Activated T-cell treated with anti-CD3 and anti-CD28 coated beads, Interleukin-2, amount 50 U/mL, for 4 hours (primary cell): ENCODE data around the gene CUL1. TPM values are rescaled to one million over a fixed set of nuclear protein-coding genes. Genes with fewer than 3 reads are reported as not detected.

Experiments
- ATAC-seq, 2 donors: fragments of 200-7000 bp; cut with Tn5 transposase; one replicate each; pipeline ENCODE4 v1.10.0; 2021
- DNase-seq: peaks from one replicate; pipeline ENCODE4 v3.0.0-alpha.2; 2020
- H3K27me3 Mint-ChIP-seq: one replicate; pipeline ENCODE4 v1.8.0; 2021; ENCODE audit warnings: low read depth, mixed read lengths
- H3K36me3 Mint-ChIP-seq: one replicate; pipeline ENCODE4 v1.8.0; 2022; ENCODE audit warnings: mixed read lengths; ENCODE audit not compliant: insufficient read depth
- H3K4me1 Mint-ChIP-seq: one replicate; pipeline ENCODE4 v1.8.0; 2021; ENCODE audit warnings: low read depth, mixed read lengths
- H3K4me3 Mint-ChIP-seq: one replicate; pipeline ENCODE4 v1.8.0; 2021; ENCODE audit warnings: mild to moderate bottlenecking, moderate library complexity, mixed read lengths
- H3K9me3 Mint-ChIP-seq: one replicate; pipeline ENCODE4 v1.8.0; 2021; ENCODE audit warnings: mixed read lengths
- total RNA-seq, 3 donors: library from RNA; stranded (reverse); gene quantifications; one replicate each; pipeline ENCODE4 v1.2.1, GENCODE V29; 2021

The CUL1 gene
- total RNA-seq, 3 donors from 2014 or later, result 75.2 to 83.7 (median 75.4) TPM

- Mint-ChIP-seq H3K27me3 (no peaks in the 10 kb centered on the region), H3K4me1 (peaks cover 2% of the 10 kb centered on the region), H3K9me3 (no peaks in the 10 kb centered on the region), H3K36me3 (peaks cover 51% of the 10 kb centered on the region), H3K4me3 (no peak overlapping the region)
- DNase-seq (no peak), ATAC-seq (no peak)
Observed at GRCh38 chr7:148783801-148784527, 85.3 kb downstream of the CUL1 start.

DNA sequence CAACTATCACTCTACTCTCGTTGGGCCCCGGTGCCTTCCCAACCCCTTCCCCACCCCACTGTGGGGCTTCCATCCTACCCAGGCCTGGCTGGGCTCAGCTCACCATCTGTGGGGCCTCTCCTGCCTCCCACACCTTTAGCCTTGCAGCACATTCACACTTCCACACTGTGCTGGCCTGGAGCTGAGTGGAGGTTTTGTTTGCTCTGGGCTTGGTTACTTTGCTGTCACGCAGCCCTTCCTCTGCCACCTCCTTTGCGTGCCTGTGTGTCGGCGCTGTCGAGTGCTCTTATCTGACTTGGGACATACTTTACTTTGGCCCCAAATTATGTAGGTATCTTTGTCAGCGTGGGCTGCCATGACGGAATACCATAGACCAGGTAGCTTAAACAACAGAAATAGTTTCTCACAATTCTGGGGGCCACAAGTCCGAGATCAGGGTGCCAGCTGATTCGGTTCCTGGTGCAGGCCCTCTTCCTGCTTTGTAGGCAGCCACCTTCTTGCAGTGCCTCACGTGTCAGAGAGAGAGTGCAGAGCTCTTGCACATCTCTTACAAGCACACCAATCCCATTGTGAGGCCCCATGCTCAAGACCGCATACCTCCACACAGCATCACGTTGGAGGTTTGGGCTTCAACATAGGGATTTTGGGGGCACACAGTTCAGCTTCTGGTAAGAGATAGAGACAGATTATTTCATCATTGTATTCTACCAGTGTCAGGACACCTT is 89.0 kb downstream of the CUL1 start:
- Mint-ChIP-seq H3K27me3 (no peaks in the 10 kb centered on the region), H3K4me1 (no peaks in the 10 kb centered on the region), H3K4me3 (no peak overlapping the region), H3K36me3 (peaks cover 58% of the 10 kb centered on the region), H3K9me3 (no peaks in the 10 kb centered on the region)
- no peak for DNase-seq
- no peak for ATAC-seq

DNA sequence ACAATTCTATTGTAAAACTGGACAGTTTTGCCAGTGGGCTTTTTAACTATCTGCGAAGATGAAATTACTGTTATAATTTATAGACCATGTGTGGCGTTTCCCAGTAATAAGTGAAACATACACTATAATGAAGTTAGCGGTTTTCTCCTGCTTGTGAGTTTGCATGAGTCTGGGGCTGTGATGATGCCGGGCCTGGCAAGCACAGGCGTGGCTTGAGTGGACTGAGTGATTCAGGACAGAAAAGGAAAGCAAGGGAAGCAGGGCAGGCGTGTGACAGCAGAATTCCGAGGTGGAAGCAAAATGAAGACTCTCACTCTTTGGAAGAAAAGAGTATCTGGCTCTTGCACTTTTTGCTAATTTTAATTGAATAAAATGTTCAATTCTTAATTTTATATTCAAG is 90.5 kb downstream of the CUL1 start:
- no peak overlapping the region for H3K4me3 Mint-ChIP-seq
- DNase-seq, result no peak
- H3K9me3 Mint-ChIP-seq, result no peaks in the 10 kb centered on the region
- peaks cover 55% of the 10 kb centered on the region for H3K36me3 Mint-ChIP-seq
- H3K4me1 Mint-ChIP-seq, result no peaks in the 10 kb centered on the region
- H3K27me3 Mint-ChIP-seq, result no peaks in the 10 kb centered on the region
- ATAC-seq, result no peak

- Mint-ChIP-seq H3K36me3 (peaks cover 57% of the 10 kb centered on the region), H3K4me3 (no peak overlapping the region), H3K27me3 (no peaks in the 10 kb centered on the region), H3K4me1 (no peaks in the 10 kb centered on the region), H3K9me3 (no peaks in the 10 kb centered on the region)
- ATAC-seq, result no peak
- DNase-seq, result no peak
Observed at GRCh38 chr7:148790131-148790726, 91.5 kb downstream of the CUL1 start.

- Mint-ChIP-seq H3K27me3 (no peaks in the 10 kb centered on the region), H3K36me3 (peaks cover 54% of the 10 kb centered on the region), H3K4me1 (no peaks in the 10 kb centered on the region), H3K9me3 (no peaks in the 10 kb centered on the region), H3K4me3 (no peak overlapping the region)
- DNase-seq (no peak), ATAC-seq (no peak)
Observed at GRCh38 chr7:148790850-148791249, 92.1 kb downstream of the CUL1 start.

DNA sequence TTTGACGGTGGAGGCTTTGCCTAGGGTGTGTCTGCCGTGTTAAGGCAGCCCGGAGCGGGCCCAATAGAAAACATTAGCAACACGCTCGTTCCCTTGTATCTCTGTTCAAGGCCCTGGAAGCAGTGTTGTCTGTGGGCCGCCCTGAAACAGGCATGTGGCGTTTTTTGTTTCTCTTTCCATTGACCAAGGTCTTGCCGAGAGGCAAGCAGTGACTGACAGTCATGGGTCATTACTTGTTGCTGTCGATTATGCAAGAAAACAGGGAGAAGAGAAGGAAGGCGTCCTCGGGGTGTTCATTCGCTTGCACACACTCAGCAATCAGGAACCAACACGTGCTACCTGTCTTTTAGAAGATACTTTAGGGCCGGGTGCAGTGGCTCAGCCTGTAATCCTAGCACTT is 92.8 kb downstream of the CUL1 start:
- DNase-seq (no peak), ATAC-seq (no peak)
- H3K4me3 Mint-ChIP-seq, result no peak overlapping the region
- H3K9me3 Mint-ChIP-seq, result no peaks in the 10 kb centered on the region
- no peaks in the 10 kb centered on the region for H3K27me3 Mint-ChIP-seq
- no peaks in the 10 kb centered on the region for H3K4me1 Mint-ChIP-seq
- H3K36me3 Mint-ChIP-seq, result peaks cover 57% of the 10 kb centered on the region

DNA sequence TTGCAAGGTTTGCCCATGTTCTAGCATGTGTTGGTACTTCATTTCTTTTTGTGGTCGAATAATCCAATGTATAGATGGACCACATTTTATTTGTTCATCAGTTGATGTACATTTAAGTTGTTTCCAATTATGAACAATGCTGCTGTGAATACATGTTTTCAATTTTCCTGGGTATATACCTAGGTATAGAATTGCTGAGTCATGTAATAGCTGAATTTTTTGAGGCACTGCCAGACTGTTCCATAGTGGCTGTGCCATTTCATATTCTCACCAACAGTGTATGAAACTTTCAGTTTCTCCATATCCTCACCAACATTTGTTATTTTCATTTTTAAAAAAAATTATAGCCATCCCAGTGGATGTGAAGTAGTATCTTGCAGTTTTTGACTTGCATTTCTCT is 94.9 kb downstream of the CUL1 start:
- H3K27me3 Mint-ChIP-seq, result no peaks in the 10 kb centered on the region
- no peak for DNase-seq
- no peak for ATAC-seq
- H3K4me3 Mint-ChIP-seq, result no peak overlapping the region
- peaks cover 47% of the 10 kb centered on the region for H3K36me3 Mint-ChIP-seq
- H3K4me1 Mint-ChIP-seq, result no peaks in the 10 kb centered on the region
- no peaks in the 10 kb centered on the region for H3K9me3 Mint-ChIP-seq

GRCh38 chr7:148794476-148794875 is 95.8 kb downstream of the CUL1 start:
- Mint-ChIP-seq H3K36me3 (peaks cover 46% of the 10 kb centered on the region), H3K9me3 (no peaks in the 10 kb centered on the region), H3K27me3 (no peaks in the 10 kb centered on the region)

DNA sequence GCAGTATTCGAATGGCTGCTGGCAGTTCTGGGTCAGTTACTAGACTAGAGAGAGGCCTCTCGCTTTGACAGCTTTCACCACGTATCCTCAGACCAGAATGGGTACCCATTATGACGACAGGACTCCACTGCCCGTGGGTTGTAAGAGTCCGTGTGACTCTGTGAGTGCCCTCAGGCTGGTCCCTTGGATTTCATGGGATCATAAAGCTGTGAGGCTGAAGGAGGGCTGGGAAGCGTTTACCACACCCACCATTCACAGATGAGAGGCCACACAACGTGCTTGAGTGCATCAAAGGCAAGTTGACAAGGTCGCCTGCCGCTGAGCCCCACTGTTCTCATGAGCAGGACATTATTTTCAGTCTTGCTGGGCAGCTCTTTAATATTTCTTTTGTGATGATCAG is 98.1 kb downstream of the CUL1 start:
- Mint-ChIP-seq H3K4me3 (no peak overlapping the region), H3K27me3 (no peaks in the 10 kb centered on the region), H3K36me3 (peaks cover 47% of the 10 kb centered on the region), H3K9me3 (no peaks in the 10 kb centered on the region), H3K4me1 (no peaks in the 10 kb centered on the region)
- no peak for ATAC-seq
- DNase-seq, result no peak

More at GRCh38 chr7:148794476-148794875, 95.8 kb downstream of the CUL1 start:
- Mint-ChIP-seq H3K4me3 (no peak overlapping the region), H3K4me1 (no peaks in the 10 kb centered on the region)
- no peak for DNase-seq
- ATAC-seq, result no peak

- H3K36me3 Mint-ChIP-seq, result peaks cover 38% of the 10 kb centered on the region
- H3K4me1 Mint-ChIP-seq, result no peaks in the 10 kb centered on the region
- ATAC-seq, result no peak
- no peaks in the 10 kb centered on the region for H3K9me3 Mint-ChIP-seq
- no peaks in the 10 kb centered on the region for H3K27me3 Mint-ChIP-seq
- DNase-seq, result no peak
- H3K4me3 Mint-ChIP-seq, result no peak overlapping the region
Observed at GRCh38 chr7:148799893-148800555, 101.3 kb downstream of the CUL1 start.

GRCh38 chr7:148800677-148801076 is 102.0 kb downstream of the CUL1 start:
- Mint-ChIP-seq H3K4me3 (no peak overlapping the region), H3K27me3 (no peaks in the 10 kb centered on the region), H3K4me1 (no peaks in the 10 kb centered on the region), H3K36me3 (peaks cover 40% of the 10 kb centered on the region), H3K9me3 (no peaks in the 10 kb centered on the region)
- DNase-seq (no peak), ATAC-seq (no peak)

DNA sequence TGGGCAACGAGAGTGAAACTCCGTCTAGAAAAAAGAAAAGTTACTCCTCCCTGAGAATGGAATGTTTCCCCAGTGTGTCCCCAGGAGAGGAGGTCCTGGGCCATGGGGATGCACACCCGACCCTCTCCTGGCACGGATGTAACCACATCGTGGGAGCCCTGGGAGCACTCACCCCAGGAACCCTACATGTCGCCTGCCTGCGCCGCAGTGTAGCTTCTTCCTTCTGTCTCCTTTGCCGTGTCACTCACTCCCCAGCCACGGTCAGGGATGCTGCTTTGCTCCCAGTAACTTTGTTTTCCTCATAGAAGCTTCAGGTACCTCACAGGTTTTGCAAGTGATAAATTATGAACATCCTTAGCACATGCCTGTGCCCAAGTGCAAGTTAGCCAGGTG is 103.4 kb downstream of the CUL1 start:
- Mint-ChIP-seq H3K4me3 (no peak overlapping the region), H3K36me3 (peaks cover 42% of the 10 kb centered on the region), H3K27me3 (no peaks in the 10 kb centered on the region), H3K4me1 (no peaks in the 10 kb centered on the region), H3K9me3 (no peaks in the 10 kb centered on the region)
- DNase-seq (no peak), ATAC-seq (no peak)

DNA sequence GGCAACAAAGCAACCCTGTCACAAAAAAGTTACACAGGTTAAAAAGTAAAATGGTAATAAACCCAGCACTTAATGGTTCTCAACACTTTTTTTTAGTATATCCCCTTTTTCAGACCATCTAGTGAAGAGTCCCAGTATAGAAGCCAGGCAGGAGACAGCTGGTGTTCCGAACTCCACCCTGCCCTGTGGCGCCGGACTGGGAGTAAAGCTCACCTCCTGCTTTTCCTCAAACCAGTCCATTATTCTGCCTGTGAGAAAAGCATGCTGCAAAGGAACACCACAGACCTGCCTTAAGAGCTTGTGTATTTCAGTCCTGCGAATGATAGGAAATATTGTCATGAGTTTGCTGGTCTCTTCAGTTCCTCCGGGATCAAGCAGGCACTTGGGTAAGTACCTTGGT is 104.4 kb downstream of the CUL1 start:
- no peak overlapping the region for H3K4me3 Mint-ChIP-seq
- H3K9me3 Mint-ChIP-seq, result no peaks in the 10 kb centered on the region
- ATAC-seq (no peak), DNase-seq (no peak)
- no peaks in the 10 kb centered on the region for H3K4me1 Mint-ChIP-seq
- peaks cover 46% of the 10 kb centered on the region for H3K36me3 Mint-ChIP-seq
- no peaks in the 10 kb centered on the region for H3K27me3 Mint-ChIP-seq

- H3K9me3 Mint-ChIP-seq, result no peaks in the 10 kb centered on the region
- H3K4me1 Mint-ChIP-seq, result no peaks in the 10 kb centered on the region
- no peaks in the 10 kb centered on the region for H3K27me3 Mint-ChIP-seq
- DNase-seq (no peak), ATAC-seq (no peak)
- no peak overlapping the region for H3K4me3 Mint-ChIP-seq
- H3K36me3 Mint-ChIP-seq, result peaks cover 40% of the 10 kb centered on the region
Observed at GRCh38 chr7:148804343-148805235, 105.9 kb downstream of the CUL1 start.
